ENCODE results near the gene MAP3K5.

GRCh38 chr6:136654086-136654485 is 138.2 kb downstream of the MAP3K5 start:
- TF ChIP-seq, protein P1, sequence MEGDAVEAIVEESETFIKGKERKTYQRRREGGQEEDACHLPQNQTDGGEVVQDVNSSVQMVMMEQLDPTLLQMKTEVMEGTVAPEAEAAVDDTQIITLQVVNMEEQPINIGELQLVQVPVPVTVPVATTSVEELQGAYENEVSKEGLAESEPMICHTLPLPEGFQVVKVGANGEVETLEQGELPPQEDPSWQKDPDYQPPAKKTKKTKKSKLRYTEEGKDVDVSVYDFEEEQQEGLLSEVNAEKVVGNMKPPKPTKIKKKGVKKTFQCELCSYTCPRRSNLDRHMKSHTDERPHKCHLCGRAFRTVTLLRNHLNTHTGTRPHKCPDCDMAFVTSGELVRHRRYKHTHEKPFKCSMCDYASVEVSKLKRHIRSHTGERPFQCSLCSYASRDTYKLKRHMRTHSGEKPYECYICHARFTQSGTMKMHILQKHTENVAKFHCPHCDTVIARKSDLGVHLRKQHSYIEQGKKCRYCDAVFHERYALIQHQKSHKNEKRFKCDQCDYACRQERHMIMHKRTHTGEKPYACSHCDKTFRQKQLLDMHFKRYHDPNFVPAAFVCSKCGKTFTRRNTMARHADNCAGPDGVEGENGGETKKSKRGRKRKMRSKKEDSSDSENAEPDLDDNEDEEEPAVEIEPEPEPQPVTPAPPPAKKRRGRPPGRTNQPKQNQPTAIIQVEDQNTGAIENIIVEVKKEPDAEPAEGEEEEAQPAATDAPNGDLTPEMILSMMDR (IDR thresholded peaks at IDR 0.05), result no peak
- no peak for TF ChIP-seq POLR2A (IDR thresholded peaks at IDR 0.05)
- TF ChIP-seq POLR2AphosphoS5 (IDR thresholded peaks at IDR 0.05), result no peak

Data from suprapubic skin (tissue), 4 donors.